Neural progenitor cell (in vitro differentiated cells): ENCODE data around the gene KCNK10. TPM values are rescaled to one million over a fixed set of nuclear protein-coding genes. Genes with fewer than 3 reads are reported as not detected.

Experiments used
- DNase-seq: peaks from one replicate; pipeline ENCODE4 v3.0.0-alpha.2; 2016; ENCODE audit warnings: low spot score
- H2AFZ ChIP-seq: fragments of 200-600 bp; sonication (generic); replicated peaks from 2 replicates; pipeline ENCODE4 v1.6.1; 2016; ENCODE audit warnings: antibody characterized with exemption
- H3F3A ChIP-seq: fragments of 200-600 bp; sonication (generic); 2 replicates; pipeline ENCODE4 v1.6.1; 2016; ENCODE audit warnings: antibody characterized with exemption, low read depth
- H3K27ac ChIP-seq: fragments of 200-600 bp; sonication (generic); 2 replicates; pipeline ENCODE4 v1.5.1; 2016; ENCODE audit warnings: mild to moderate bottlenecking
- H3K27me3 ChIP-seq: fragments of 200-600 bp; sonication (generic); 2 replicates; pipeline ENCODE4 v1.6.1; 2016; ENCODE audit warnings: mild to moderate bottlenecking, moderate library complexity
- H3K36me3 ChIP-seq: fragments of 200-600 bp; sonication (generic); 2 replicates; pipeline ENCODE4 v1.5.1; 2016
- H3K4me1 ChIP-seq: fragments of 200-600 bp; sonication (generic); 2 replicates; pipeline ENCODE4 v1.6.1; 2016; ENCODE audit warnings: mixed run types
- H3K4me2 ChIP-seq: fragments of 200-600 bp; sonication (generic); 2 replicates; pipeline ENCODE4 v1.6.1; 2016
- H3K4me3 ChIP-seq: fragments of 200-600 bp; sonication (generic); 2 replicates; pipeline ENCODE4 v1.5.1; 2016
- H3K79me2 ChIP-seq: fragments of 200-600 bp; sonication (generic); 2 replicates; pipeline ENCODE4 v1.6.1; 2016; ENCODE audit warnings: low read depth
- H3K9ac ChIP-seq: fragments of 200-600 bp; sonication (generic); 2 replicates; pipeline ENCODE4 v1.6.1; 2016
- H3K9me3 ChIP-seq: fragments of 200-600 bp; sonication (generic); 2 replicates; pipeline ENCODE4 v1.5.1; 2016; ENCODE audit warnings: low read depth
- H4K20me1 ChIP-seq: fragments of 200-600 bp; sonication (generic); 2 replicates; pipeline ENCODE4 v1.6.1; 2016; ENCODE audit warnings: low read depth
- H3K27ac Mint-ChIP-seq: 3 replicates; pipeline ENCODE4 v1.8.0; 2021; ENCODE audit warnings: mixed read lengths
- H3K27me3 Mint-ChIP-seq: 2 replicates; pipeline ENCODE4 v1.8.0; 2022; ENCODE audit warnings: low read depth, mild to moderate bottlenecking, inconsistent platforms, moderate library complexity, mixed read lengths; ENCODE audit not compliant: insufficient read depth
- H3K36me3 Mint-ChIP-seq: 3 replicates; pipeline ENCODE4 v1.8.0; 2021; ENCODE audit warnings: mixed read lengths
- H3K4me1 Mint-ChIP-seq: 3 replicates; pipeline ENCODE4 v1.8.0; 2021; ENCODE audit warnings: mixed read lengths
- H3K4me3 Mint-ChIP-seq: 3 replicates; pipeline ENCODE4 v1.8.0; 2021; ENCODE audit warnings: mild to moderate bottlenecking, moderate library complexity, mixed read lengths
- H3K9me3 Mint-ChIP-seq: 3 replicates; pipeline ENCODE4 v1.8.0; 2020; ENCODE audit warnings: mixed read lengths
- EZH2 ChIP-seq: fragments of 200-600 bp; sonication (generic); IDR thresholded peaks from 2 replicates; pipeline ENCODE4 v1.6.1; 2017; ENCODE audit warnings: antibody characterized with exemption, mild to moderate bottlenecking, moderate library complexity
- EZH2phosphoT487 ChIP-seq: fragments of 200-600 bp; sonication (generic); IDR thresholded peaks from 2 replicates; pipeline ENCODE4 v1.6.1; 2017; ENCODE audit warnings: antibody characterized with exemption
- total RNA-seq: library from RNA; depleted of rRNA; stranded (reverse); fragments of >200 nt; gene quantifications from 2 replicates; pipeline ENCODE4 v1.2.3, GENCODE V29; 2015; ENCODE audit warnings: low replicate concordance
- TF ChIP-seq, protein P1 (sequence below): fragments of 200-600 bp; sonication (generic); IDR thresholded peaks from 2 replicates; pipeline ENCODE4 v1.5.1; 2017; ENCODE audit warnings: antibody characterized with exemption, mild to moderate bottlenecking

KCNK10 gene
- total RNA-seq, 1 donor from 2014 or later, result 6.9 TPM

DNA sequence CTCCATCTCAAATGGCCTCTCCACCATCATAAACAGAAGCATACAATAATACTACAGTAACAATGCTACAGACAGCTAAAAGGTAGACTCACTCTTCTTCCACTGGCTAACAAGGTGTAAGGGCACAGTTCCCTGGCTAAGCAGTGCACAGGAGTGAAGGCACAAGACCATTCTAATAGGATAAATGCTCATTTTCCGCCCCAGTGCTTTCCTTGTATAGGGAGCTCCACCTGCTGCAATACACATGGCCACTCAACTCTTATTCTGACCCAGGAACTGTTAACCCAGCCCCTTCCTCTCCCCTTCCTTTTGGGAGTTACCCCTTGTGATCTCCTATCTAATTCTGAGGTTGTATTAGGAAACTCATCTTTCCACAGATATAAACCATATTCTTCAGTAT, 124.6 kb downstream of the KCNK10 start:
- Mint-ChIP-seq H3K9me3 (no peaks in the 10 kb centered on the region), H3K36me3 (peaks cover 14% of the 10 kb centered on the region), H3K4me3 (no peak overlapping the region), H3K4me1 (peaks cover 65% of the 10 kb centered on the region), H3K27me3 (peaks cover 5% of the 10 kb centered on the region), H3K27ac (peak overlapping the region; percentile 7)
- no peaks in the 10 kb centered on the region for H3K36me3 ChIP-seq
- H3K27me3 ChIP-seq, result no peaks in the 10 kb centered on the region
- no peaks in the 10 kb centered on the region for H3K79me2 ChIP-seq
- peak overlapping the region; percentile 57 for H3K4me2 ChIP-seq
- no peak overlapping the region for H3K27ac ChIP-seq
- no peaks in the 10 kb centered on the region for H3K9me3 ChIP-seq
- H4K20me1 ChIP-seq, result no peaks in the 10 kb centered on the region
- peaks cover 8% of the 10 kb centered on the region for H3F3A ChIP-seq
- H2AFZ ChIP-seq, result no peak overlapping the region
- H3K4me3 ChIP-seq, result no peak overlapping the region
- peak; percentile 89 for DNase-seq
- no peak overlapping the region for H3K9ac ChIP-seq
- H3K4me1 ChIP-seq, result peaks cover 48% of the 10 kb centered on the region
- TF ChIP-seq EZH2 (no peak), EZH2phosphoT487 (no peak)
- TF ChIP-seq, protein P1, sequence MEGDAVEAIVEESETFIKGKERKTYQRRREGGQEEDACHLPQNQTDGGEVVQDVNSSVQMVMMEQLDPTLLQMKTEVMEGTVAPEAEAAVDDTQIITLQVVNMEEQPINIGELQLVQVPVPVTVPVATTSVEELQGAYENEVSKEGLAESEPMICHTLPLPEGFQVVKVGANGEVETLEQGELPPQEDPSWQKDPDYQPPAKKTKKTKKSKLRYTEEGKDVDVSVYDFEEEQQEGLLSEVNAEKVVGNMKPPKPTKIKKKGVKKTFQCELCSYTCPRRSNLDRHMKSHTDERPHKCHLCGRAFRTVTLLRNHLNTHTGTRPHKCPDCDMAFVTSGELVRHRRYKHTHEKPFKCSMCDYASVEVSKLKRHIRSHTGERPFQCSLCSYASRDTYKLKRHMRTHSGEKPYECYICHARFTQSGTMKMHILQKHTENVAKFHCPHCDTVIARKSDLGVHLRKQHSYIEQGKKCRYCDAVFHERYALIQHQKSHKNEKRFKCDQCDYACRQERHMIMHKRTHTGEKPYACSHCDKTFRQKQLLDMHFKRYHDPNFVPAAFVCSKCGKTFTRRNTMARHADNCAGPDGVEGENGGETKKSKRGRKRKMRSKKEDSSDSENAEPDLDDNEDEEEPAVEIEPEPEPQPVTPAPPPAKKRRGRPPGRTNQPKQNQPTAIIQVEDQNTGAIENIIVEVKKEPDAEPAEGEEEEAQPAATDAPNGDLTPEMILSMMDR, result no peak

DNA sequence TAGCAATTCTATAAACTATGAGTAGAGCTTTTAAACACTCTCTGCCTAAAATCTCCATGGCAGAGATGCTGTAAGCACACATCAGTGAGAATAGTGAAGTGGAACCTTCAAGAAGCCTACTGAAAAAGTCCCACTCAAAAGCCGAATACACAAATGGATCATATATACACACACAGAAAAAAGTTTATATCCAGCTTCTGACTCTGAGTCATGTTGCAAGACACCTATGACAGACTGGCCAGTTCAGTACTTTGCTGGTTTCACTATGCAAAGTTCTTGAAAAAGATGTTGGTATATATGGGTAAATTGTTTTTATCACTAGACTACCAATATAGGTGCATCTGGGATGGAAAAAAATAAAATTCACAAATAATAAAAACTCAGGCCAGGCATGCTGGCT, 126.1 kb downstream of the KCNK10 start:
- Mint-ChIP-seq H3K4me3 (no peak overlapping the region), H3K4me1 (peaks cover 64% of the 10 kb centered on the region), H3K9me3 (no peaks in the 10 kb centered on the region), H3K36me3 (peaks cover 5% of the 10 kb centered on the region), H3K27ac (peak overlapping the region; percentile 99), H3K27me3 (peaks cover 5% of the 10 kb centered on the region)
- no peak for TF ChIP-seq EZH2phosphoT487
- TF ChIP-seq, protein P1, result no peak
- no peak for TF ChIP-seq EZH2
- Histone ChIP-seq H3K4me1 (peaks cover 49% of the 10 kb centered on the region), H3K27me3 (no peaks in the 10 kb centered on the region), H3K79me2 (no peaks in the 10 kb centered on the region), H3K36me3 (no peaks in the 10 kb centered on the region), H3K9me3 (no peaks in the 10 kb centered on the region), H3K4me3 (no peak overlapping the region), H3K4me2 (no peak overlapping the region), H3K27ac (no peak overlapping the region), H3F3A (peaks cover 8% of the 10 kb centered on the region), H4K20me1 (no peaks in the 10 kb centered on the region), H3K9ac (no peak overlapping the region), H2AFZ (no peak overlapping the region)
- no peak for DNase-seq

DNA sequence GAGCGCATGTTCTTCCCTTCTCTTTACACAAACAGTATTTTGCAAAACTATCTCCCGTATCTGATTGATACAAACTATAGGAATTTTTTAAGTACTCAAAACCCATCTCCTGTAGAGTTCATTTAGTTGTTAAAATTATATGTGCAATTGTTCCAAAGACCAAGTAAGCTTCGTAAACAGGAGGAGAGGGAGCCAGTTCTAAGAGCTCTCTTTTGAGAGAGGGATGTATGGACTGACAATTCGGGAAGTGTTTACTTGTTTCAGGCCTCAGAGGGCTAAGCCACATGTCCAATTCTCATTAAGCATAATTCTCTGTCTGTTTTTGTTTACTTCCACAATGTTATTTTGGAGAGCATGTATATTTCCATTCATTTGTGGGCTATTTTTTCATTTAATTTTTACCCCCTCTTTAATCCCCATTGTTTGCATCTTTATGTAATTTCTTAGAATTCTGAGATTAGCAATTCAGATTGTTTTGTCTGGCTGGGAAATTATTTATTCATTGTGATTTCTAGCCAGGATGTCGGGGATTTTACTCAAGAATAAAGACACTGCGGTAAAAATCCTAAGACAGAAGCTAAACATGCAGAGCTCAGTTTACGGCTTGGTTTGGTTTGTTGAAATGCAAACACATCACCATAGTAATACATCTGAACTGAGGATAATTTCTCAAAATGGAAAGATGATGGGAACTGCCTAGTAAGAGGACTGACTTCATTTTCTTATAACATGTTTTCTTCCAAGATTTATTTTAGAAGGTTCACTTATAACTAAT, 126.8 kb downstream of the KCNK10 start:
- Histone ChIP-seq H3F3A (peaks cover 8% of the 10 kb centered on the region), H3K4me3 (no peak overlapping the region), H3K27me3 (no peaks in the 10 kb centered on the region), H2AFZ (peak overlapping the region; percentile 46), H3K9me3 (no peaks in the 10 kb centered on the region), H3K4me2 (peak overlapping the region; percentile 62), H4K20me1 (no peaks in the 10 kb centered on the region), H3K27ac (no peak overlapping the region), H3K79me2 (no peaks in the 10 kb centered on the region), H3K4me1 (peaks cover 54% of the 10 kb centered on the region), H3K36me3 (no peaks in the 10 kb centered on the region), H3K9ac (no peak overlapping the region)
- Mint-ChIP-seq H3K27me3 (peaks cover 5% of the 10 kb centered on the region), H3K4me1 (peaks cover 69% of the 10 kb centered on the region), H3K9me3 (no peaks in the 10 kb centered on the region), H3K4me3 (peak overlapping the region; percentile 62), H3K27ac (peak overlapping the region; percentile 99), H3K36me3 (peaks cover 3% of the 10 kb centered on the region)
- no peak for DNase-seq
- TF ChIP-seq, protein P1, result no peak
- TF ChIP-seq EZH2, result no peak
- TF ChIP-seq EZH2phosphoT487, result no peak
